Activated naive CD8-positive, alpha-beta T cell treated with anti-CD3 and anti-CD28 coated beads, Interleukin-2, amount 10 ng/mL, durations not matched to agents 7 days and 5 days (primary cell): ENCODE measurements around the gene PRND. TPM values are rescaled to one million over a fixed set of nuclear protein-coding genes. Genes with fewer than 3 reads are reported as not detected.

Experiments used
- total RNA-seq, 2 experiments: library from RNA; stranded (reverse); gene quantifications; one replicate each; pipeline ENCODE4 v1.2.3, GENCODE V29; 2021

The PRND gene
- total RNA-seq, 2 experiments from 2014 or later = not detected

Other genes with a start within 250 kb of the PRND start
- 10 to 100 TPM; 45.4 to 51.6 TPM for gene PRNP, start 35.5 kb upstream of the PRND start, total RNA-seq
- gene RASSF2, start 101.7 kb downstream of the PRND start, total RNA-seq = 10 to 100 TPM; 45.8 to 46.5 TPM